ENCODE measurements around the gene GFRA4.

GFRA4 gene

GRCh38 chr20:3667434-3668037 lies 4.3 kb upstream of the GFRA4 start:
- TF ChIP-seq CTCF (IDR thresholded peaks at IDR 0.05; ENCODE audit: insufficient read depth, low read depth, low read length, missing control alignments), result no peak
- no peak overlapping the region for H3K4me3 ChIP-seq (ENCODE audit: low read depth, low read length)
- no peak for DNase-seq (ENCODE audit: low read depth)

- H3K4me3 ChIP-seq (ENCODE audit: low read depth, low read length), result no peak overlapping the region
- TF ChIP-seq CTCF (IDR thresholded peaks at IDR 0.05; ENCODE audit: insufficient read depth, low read depth, low read length, missing control alignments), result no peak
- DNase-seq (ENCODE audit: low read depth), result no peak
Measured at GRCh38 chr20:3663858-3664257, 659 bp upstream of the GFRA4 start.

- H3K4me3 ChIP-seq (ENCODE audit: low read depth, low read length), result no peak overlapping the region
- no peak for DNase-seq (ENCODE audit: low read depth)
- no peak for TF ChIP-seq CTCF (IDR thresholded peaks at IDR 0.05; ENCODE audit: insufficient read depth, low read depth, low read length, missing control alignments)
Measured at GRCh38 chr20:3661814-3662665, 1.2 kb downstream of the GFRA4 start.

GRCh38 chr20:3661060-3661813 lies 2.0 kb downstream of the GFRA4 start:
- TF ChIP-seq CTCF (IDR thresholded peaks at IDR 0.05; ENCODE audit: insufficient read depth, low read depth, low read length, missing control alignments), result no peak
- DNase-seq (ENCODE audit: low read depth), result no peak
- no peak overlapping the region for H3K4me3 ChIP-seq (ENCODE audit: low read depth, low read length)

- TF ChIP-seq CTCF (IDR thresholded peaks at IDR 0.05; ENCODE audit: insufficient read depth, low read depth, low read length, missing control alignments), result no peak
- DNase-seq (ENCODE audit: low read depth), result no peak
- no peak overlapping the region for H3K4me3 ChIP-seq (ENCODE audit: low read depth, low read length)
Measured at GRCh38 chr20:3660262-3661059, 2.7 kb downstream of the GFRA4 start.

GRCh38 chr20:3659492-3660261 lies 3.5 kb downstream of the GFRA4 start:
- DNase-seq (ENCODE audit: low read depth), result peak; percentile 27
- H3K4me3 ChIP-seq (ENCODE audit: low read depth, low read length), result no peak overlapping the region
- TF ChIP-seq CTCF (IDR thresholded peaks at IDR 0.05; ENCODE audit: insufficient read depth, low read depth, low read length, missing control alignments), result peak; percentile 17

All from GM12865 (cell line).